NCI-H2081 (cell line): ENCODE results near the gene DDN.
A peak's percentile ranks its signal among the peaks of the same experiment; 100 is the strongest.

Experiments
- DNase-seq, 2 experiments: peaks; one replicate each; lab custom pipeline; 2025; lab: John Stamatoyannopoulos, UW

The DDN gene

GRCh38 chr12:48966177-48966895, 32.8 kb downstream of the DDN start:
- DNase-seq: no peak

GRCh38 chr12:48965298-48965838, 33.8 kb downstream of the DDN start:
- no peak for DNase-seq

DNA sequence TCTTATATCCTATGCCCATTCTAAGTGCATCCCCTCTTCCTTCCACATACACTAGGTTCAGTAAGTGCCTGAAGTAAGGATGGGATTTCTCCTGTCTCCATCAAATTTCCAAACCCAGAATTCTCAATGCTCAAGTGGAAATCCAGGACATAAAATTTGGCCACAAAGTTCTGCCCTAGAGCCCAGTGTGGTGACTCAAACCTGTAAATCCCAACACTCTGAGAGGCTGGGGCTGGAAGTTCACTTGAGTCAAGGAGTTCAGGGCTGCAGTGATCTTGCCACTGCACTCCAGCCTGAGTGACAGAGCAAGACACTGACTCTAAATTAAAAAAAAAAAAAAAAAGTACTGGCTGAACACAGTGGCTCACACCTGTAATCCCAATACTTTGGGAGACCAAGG, 37.4 kb downstream of the DDN start:
- no peak for DNase-seq

GRCh38 chr12:48961331-48961730, 37.8 kb downstream of the DDN start:
- no peak for DNase-seq

DNA sequence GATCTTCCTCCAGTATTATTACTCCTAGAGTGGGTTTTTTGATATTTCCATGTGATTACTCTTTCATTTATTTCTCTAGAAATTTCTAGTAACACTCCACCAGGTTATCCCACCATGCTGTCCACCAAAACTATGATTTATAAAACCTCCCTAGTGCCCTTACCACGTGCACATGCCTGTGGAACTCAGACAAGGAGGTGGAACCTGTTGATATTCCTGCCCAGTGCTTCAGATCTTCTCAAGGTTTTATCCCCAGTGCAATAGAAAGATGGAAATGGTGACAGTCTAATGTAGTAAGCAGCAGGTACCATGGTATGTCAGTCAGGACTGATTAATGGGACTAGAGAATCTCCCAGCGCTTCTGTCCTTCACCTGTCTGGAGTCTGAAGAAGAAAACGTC, 38.3 kb downstream of the DDN start:
- no peak for DNase-seq

- DNase-seq: no peak
Observed at GRCh38 chr12:48958049-48958388, 41.2 kb downstream of the DDN start.

DNA sequence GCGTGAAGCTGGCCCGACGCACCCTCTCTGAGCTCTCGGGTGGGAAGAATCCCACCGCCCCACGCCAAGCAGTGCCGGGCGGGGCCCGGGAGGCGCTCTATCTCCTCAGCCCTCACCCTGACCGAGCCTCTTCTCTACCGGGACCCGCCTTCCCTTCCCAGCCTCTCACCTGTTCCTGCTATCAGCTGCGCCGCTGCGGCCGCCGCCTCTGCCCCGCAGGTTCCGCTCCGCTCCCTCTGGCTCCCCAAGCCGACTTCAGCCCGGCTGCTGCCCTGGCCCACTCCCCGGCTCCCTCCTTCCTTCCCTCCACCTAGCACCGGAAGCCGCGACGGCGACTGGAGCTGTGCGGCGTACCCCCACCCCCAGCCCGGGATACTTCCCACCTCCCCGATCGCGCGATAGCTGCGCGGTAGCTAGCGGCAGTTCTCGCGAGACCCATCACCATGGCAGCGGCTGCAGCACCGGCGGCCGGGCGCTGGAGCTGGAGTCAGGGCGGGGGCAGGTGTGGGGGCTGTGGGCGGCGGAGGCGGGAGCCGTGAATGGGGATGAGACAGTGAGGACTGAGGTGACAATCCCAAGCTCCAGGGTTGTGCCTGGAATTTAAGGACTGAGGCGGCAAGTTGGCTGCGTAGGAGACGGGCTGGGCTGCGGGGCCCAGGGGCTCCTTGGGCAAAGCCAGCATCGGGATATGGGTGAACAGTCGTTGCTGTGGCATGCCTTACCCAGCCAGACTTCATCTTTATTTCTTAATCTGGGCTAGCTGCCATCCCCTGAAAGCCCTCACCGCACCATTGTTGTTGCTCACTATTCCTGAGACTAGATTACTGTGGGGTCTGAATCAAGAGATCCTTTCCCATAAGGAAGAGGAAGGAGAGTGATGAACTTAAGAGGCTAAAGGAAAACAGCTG, 41.8 kb downstream of the DDN start, which contains the start of gene ARF3:
Gene ARF3 (minus strand): TSS at position 347 of the 908 bp plus-strand sequence. CDS start 16,392 bp downstream, outside the sequence.
- DNase-seq: peak; percentile 97

DNA sequence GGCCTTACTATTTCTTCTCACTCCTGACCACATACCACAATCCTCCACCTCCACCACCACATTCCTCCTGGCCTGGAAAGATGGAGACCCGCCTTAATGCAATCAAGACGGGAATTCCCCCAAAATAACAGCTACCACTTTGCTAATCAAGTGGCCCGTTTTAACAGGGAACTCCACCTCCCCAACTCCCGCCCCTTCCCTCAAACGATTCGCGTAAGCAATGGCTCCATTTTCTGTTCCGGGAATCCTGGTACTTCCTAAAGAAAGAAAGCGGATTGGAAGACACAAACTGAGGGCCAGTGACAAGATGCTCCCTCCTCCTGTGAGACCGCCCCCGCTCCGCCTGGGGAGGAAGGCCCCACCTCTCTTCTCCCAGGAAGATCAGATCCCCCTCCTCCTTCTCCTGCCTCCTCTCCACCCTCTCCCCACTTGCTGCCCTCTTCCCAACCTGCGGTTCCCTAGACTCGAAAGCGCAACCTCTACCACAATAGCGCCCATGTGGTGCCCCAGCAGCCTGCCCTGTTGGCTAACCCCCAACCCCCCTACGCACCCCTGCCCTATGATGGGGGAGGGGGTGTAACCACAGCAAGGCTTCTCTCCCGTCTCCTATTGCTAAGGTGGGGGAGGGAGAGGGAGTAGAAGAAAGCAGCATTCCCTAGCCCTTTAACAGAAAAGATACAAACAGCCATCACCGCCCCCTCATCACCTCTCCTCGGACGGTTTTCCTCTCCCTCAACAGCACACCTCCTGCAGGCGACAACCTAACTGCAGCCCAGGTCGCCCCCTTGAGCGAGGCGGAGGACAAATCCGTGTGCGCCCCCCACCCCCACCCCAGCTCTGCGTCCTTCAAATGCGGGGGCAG, 42.7 kb downstream of the DDN start:
- peak; percentile 83 to 91 for DNase-seq

GRCh38 chr12:48954841-48955501, 44.2 kb downstream of the DDN start:
- no peak for DNase-seq

- no peak for DNase-seq
Observed at GRCh38 chr12:48954061-48954460, 45.1 kb downstream of the DDN start.

DNA sequence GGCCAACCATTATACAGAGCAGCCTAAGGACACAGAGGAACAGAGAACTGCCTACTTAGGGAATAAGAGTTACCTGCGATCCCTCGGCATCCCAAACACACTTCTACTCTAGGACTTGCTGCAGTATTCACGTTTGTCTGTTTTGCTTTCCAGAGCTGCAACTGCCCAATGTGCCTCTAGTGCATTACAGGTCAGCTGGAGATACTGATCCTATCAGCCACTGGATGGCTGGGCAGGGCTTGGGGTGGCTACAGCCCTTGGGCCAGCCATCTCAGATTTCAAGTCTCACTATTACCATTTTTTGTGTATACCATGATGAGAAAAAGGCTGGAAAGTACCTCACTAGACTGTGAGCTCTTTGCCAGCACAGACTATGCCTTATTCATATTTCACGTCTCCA, 46.5 kb downstream of the DDN start:
- no peak for DNase-seq

DNA sequence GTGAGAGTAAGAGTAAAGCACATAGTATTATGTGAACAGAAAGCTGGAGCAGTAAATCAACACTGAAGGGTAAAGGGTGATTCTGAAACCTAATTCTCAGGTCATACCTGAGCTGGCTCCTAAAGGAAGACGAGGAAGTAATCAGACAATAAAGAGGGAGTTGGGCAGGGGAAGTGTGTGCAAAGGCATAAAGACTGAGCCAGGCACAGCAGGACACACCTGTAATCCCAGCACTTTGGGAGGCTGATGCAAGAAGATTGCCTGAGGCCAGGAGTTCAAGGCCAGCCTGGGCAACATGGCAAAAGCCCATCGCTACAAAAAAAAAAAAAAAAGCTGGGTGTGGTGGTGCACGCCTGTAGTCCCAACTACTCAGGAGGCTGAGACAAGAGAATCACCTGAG, 51.4 kb downstream of the DDN start:
- peak in 1 of 2 experiments; percentile 9 for DNase-seq

GRCh38 chr12:48946943-48947342, 52.2 kb downstream of the DDN start:
- DNase-seq: no peak

- DNase-seq: peak; percentile 71 to 86
Observed at GRCh38 chr12:48946205-48946604, 53.0 kb downstream of the DDN start.
